HG02938 (cell line): Measurements from ENCODE around the gene PSMA7.
"Not testable (repeated sequence)": the region's sequence is repeated elsewhere in the genome, so short reads cannot be mapped to it uniquely, and the experiment has no call there.

ENCODE experiments used
- ATAC-seq: cut with Tn5 transposase; IDR thresholded peaks from one replicate; pipeline ENCODE4 v1.9.1; 2021; ENCODE audit warnings: mild to moderate bottlenecking, moderate library complexity; ENCODE audit not compliant: unreplicated experiment

The PSMA7 gene

GRCh38 chr20:62156592-62157386 is 13.6 kb upstream of the PSMA7 start:
- ATAC-seq = no peak

- ATAC-seq = no peak
Measured at GRCh38 chr20:62156254-62156556, 13.0 kb upstream of the PSMA7 start.

GRCh38 chr20:62155428-62156253 is 12.4 kb upstream of the PSMA7 start:
- no peak for ATAC-seq

- ATAC-seq = no peak
Measured at GRCh38 chr20:62151835-62152364, 8.7 kb upstream of the PSMA7 start.

GRCh38 chr20:62151225-62151624 is 8.0 kb upstream of the PSMA7 start:
- no peak for ATAC-seq

GRCh38 chr20:62150310-62150575 is 7.0 kb upstream of the PSMA7 start:
- no peak for ATAC-seq

GRCh38 chr20:62149532-62150309 is 6.5 kb upstream of the PSMA7 start:
- no peak for ATAC-seq

GRCh38 chr20:62148908-62149314 is 5.7 kb upstream of the PSMA7 start:
- ATAC-seq = no peak

- ATAC-seq = not testable (repeated sequence)
Measured at GRCh38 chr20:62148383-62148782, 5.2 kb upstream of the PSMA7 start.

- no peak for ATAC-seq
Measured at GRCh38 chr20:62147528-62147927, 4.3 kb upstream of the PSMA7 start.

- ATAC-seq = no peak
Measured at GRCh38 chr20:62147125-62147524, 3.9 kb upstream of the PSMA7 start.

- ATAC-seq = no peak
Measured at GRCh38 chr20:62146019-62146755, 3.0 kb upstream of the PSMA7 start.

- no peak for ATAC-seq
Measured at GRCh38 chr20:62145688-62146018, 2.5 kb upstream of the PSMA7 start.

GRCh38 chr20:62143957-62144825 is 997 bp upstream of the PSMA7 start:
- ATAC-seq = peak; percentile 19

GRCh38 chr20:62142252-62143080 is 728 bp downstream of the PSMA7 start:
- ATAC-seq = no peak

- no peak for ATAC-seq
Measured at GRCh38 chr20:62141397-62142251, 1.6 kb downstream of the PSMA7 start.

GRCh38 chr20:62141043-62141396 is 2.2 kb downstream of the PSMA7 start:
- no peak for ATAC-seq

GRCh38 chr20:62139636-62140035 is 3.6 kb downstream of the PSMA7 start:
- ATAC-seq = no peak
